ENCODE data around the gene TRAF7. TPM values are rescaled to one million over a fixed set of nuclear protein-coding genes. Genes with fewer than 3 reads are reported as not detected.

The TRAF7 gene
- total and polyA plus RNA-seq, 2 of the 13 experiments (the other 11 are each of a cell fraction or from before 2014, with no cell fraction given) = 47.9 to 65.6 TPM

DNA sequence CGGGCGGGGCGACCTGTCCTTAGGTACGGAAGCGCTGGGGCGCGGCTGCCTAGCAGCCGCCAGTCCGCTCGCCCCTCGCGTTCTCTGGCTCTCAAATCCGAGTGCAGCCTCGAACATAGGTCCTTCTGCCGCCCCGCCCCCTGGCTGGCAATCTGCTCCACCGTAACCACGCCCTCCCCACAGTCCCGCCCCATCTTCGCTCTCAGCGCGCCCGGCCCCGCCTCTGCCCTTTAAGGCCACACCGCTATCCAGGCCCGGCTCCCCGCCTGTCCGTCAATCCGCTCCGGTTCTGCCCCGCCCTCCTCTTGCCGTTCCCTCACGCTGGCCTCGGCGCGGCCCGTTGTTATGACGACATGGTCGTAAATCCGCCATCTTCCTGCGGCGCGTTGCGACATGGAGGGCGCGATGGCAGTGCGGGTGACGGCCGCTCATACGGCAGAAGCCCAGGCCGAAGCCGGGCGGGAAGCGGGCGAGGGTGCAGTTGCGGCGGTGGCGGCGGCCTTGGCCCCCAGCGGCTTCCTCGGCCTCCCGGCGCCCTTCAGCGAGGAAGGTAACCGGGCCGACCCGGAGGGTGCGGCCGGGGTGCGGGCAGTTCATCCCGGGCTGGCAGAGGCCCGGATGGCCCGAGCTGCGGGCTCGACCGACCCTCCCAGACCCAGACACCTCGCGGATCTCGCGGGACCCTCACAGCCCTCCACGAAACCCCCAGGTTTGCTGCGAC is 67.8 kb downstream of the TRAF7 start, which contains the start of gene E4F1 (continued):
- TF ChIP-seq ZNF879 (CRISPR knock-in tag; IDR thresholded peaks at IDR 0.05) (no peak), HCFC1 (IDR thresholded peaks at IDR 0.05; ENCODE audit: low read depth, low read length) (peak; percentile 63), ZEB1 (IDR thresholded peaks at IDR 0.05; ENCODE audit: insufficient replicate concordance, low read depth) (no peak), ZNF556 (CRISPR knock-in tag; IDR thresholded peaks at IDR 0.05; ENCODE audit: borderline replicate concordance) (peak; percentile 87), ZNF678 (CRISPR knock-in tag; IDR thresholded peaks at IDR 0.05) (no peak), CREM (IDR thresholded peaks at IDR 0.05) (peak; percentile 82), CREM (CRISPR knock-in tag; IDR thresholded peaks at IDR 0.05) (peak; percentile 68; the same call in 1 of the 2 replicates), NR2C2 (CRISPR knock-in tag; IDR thresholded peaks at IDR 0.05; ENCODE audit: borderline replicate concordance) (peak; percentile 82)
- TF ChIP-seq, protein P1, sequence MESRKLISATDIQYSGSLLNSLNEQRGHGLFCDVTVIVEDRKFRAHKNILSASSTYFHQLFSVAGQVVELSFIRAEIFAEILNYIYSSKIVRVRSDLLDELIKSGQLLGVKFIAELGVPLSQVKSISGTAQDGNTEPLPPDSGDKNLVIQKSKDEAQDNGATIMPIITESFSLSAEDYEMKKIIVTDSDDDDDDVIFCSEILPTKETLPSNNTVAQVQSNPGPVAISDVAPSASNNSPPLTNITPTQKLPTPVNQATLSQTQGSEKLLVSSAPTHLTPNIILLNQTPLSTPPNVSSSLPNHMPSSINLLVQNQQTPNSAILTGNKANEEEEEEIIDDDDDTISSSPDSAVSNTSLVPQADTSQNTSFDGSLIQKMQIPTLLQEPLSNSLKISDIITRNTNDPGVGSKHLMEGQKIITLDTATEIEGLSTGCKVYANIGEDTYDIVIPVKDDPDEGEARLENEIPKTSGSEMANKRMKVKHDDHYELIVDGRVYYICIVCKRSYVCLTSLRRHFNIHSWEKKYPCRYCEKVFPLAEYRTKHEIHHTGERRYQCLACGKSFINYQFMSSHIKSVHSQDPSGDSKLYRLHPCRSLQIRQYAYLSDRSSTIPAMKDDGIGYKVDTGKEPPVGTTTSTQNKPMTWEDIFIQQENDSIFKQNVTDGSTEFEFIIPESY (CRISPR knock-in tag; IDR thresholded peaks at IDR 0.05) = peak; percentile 35; the same call in 1 of the 2 replicates
- TF ChIP-seq, protein P2, sequence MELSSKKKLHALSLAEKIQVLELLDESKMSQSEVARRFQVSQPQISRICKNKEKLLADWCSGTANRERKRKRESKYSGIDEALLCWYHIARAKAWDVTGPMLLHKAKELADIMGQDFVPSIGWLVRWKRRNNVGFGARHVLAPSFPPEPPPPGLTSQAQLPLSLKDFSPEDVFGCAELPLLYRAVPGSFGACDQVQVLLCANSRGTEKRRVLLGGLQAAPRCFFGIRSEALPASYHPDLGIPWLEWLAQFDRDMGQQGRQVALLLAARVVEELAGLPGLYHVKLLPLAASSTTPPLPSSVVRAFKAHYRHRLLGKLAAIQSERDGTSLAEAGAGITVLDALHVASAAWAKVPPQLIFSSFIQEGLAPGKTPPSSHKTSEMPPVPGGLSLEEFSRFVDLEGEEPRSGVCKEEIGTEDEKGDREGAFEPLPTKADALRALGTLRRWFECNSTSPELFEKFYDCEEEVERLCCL (CRISPR knock-in tag; IDR thresholded peaks at IDR 0.05; ENCODE audit: borderline replicate concordance) = no peak
- TF ChIP-seq, protein P3, sequence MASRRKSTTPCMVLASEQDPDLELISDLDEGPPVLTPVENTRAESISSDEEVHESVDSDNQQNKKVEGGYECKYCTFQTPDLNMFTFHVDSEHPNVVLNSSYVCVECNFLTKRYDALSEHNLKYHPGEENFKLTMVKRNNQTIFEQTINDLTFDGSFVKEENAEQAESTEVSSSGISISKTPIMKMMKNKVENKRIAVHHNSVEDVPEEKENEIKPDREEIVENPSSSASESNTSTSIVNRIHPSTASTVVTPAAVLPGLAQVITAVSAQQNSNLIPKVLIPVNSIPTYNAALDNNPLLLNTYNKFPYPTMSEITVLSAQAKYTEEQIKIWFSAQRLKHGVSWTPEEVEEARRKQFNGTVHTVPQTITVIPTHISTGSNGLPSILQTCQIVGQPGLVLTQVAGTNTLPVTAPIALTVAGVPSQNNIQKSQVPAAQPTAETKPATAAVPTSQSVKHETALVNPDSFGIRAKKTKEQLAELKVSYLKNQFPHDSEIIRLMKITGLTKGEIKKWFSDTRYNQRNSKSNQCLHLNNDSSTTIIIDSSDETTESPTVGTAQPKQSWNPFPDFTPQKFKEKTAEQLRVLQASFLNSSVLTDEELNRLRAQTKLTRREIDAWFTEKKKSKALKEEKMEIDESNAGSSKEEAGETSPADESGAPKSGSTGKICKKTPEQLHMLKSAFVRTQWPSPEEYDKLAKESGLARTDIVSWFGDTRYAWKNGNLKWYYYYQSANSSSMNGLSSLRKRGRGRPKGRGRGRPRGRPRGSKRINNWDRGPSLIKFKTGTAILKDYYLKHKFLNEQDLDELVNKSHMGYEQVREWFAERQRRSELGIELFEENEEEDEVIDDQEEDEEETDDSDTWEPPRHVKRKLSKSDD (CRISPR knock-in tag; IDR thresholded peaks at IDR 0.05; ENCODE audit: low read depth) = peak; percentile 99
- TF ChIP-seq, protein P4, sequence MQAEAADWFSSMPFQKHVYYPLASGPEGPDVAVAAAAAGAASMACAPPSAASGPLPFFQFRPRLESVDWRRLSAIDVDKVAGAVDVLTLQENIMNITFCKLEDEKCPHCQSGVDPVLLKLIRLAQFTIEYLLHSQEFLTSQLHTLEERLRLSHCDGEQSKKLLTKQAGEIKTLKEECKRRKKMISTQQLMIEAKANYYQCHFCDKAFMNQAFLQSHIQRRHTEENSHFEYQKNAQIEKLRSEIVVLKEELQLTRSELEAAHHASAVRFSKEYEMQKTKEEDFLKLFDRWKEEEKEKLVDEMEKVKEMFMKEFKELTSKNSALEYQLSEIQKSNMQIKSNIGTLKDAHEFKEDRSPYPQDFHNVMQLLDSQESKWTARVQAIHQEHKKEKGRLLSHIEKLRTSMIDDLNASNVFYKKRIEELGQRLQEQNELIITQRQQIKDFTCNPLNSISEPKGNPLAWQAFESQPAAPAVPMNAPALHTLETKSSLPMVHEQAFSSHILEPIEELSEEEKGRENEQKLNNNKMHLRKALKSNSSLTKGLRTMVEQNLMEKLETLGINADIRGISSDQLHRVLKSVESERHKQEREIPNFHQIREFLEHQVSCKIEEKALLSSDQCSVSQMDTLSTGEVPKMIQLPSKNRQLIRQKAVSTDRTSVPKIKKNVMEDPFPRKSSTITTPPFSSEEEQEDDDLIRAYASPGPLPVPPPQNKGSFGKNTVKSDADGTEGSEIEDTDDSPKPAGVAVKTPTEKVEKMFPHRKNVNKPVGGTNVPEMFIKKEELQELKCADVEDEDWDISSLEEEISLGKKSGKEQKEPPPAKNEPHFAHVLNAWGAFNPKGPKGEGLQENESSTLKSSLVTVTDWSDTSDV (CRISPR knock-in tag; IDR thresholded peaks at IDR 0.05) = peak; percentile 56; the same call in 1 of the 2 replicates
- TF ChIP-seq, protein P5, sequence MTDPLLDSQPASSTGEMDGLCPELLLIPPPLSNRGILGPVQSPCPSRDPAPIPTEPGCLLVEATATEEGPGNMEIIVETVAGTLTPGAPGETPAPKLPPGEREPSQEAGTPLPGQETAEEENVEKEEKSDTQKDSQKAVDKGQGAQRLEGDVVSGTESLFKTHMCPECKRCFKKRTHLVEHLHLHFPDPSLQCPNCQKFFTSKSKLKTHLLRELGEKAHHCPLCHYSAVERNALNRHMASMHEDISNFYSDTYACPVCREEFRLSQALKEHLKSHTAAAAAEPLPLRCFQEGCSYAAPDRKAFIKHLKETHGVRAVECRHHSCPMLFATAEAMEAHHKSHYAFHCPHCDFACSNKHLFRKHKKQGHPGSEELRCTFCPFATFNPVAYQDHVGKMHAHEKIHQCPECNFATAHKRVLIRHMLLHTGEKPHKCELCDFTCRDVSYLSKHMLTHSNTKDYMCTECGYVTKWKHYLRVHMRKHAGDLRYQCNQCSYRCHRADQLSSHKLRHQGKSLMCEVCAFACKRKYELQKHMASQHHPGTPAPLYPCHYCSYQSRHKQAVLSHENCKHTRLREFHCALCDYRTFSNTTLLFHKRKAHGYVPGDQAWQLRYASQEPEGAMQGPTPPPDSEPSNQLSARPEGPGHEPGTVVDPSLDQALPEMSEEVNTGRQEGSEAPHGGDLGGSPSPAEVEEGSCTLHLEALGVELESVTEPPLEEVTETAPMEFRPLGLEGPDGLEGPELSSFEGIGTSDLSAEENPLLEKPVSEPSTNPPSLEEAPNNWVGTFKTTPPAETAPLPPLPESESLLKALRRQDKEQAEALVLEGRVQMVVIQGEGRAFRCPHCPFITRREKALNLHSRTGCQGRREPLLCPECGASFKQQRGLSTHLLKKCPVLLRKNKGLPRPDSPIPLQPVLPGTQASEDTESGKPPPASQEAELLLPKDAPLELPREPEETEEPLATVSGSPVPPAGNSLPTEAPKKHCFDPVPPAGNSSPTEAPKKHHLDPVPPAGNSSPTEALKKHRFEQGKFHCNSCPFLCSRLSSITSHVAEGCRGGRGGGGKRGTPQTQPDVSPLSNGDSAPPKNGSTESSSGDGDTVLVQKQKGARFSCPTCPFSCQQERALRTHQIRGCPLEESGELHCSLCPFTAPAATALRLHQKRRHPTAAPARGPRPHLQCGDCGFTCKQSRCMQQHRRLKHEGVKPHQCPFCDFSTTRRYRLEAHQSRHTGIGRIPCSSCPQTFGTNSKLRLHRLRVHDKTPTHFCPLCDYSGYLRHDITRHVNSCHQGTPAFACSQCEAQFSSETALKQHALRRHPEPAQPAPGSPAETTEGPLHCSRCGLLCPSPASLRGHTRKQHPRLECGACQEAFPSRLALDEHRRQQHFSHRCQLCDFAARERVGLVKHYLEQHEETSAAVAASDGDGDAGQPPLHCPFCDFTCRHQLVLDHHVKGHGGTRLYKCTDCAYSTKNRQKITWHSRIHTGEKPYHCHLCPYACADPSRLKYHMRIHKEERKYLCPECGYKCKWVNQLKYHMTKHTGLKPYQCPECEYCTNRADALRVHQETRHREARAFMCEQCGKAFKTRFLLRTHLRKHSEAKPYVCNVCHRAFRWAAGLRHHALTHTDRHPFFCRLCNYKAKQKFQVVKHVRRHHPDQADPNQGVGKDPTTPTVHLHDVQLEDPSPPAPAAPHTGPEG (CRISPR knock-in tag; IDR thresholded peaks at IDR 0.05) = no peak
